Measurements from ENCODE around the gene ATP6AP2. TPM values are rescaled to one million over a fixed set of nuclear protein-coding genes. Genes with fewer than 3 reads are reported as not detected.
"Not testable (repeated sequence)": the region's sequence is repeated elsewhere in the genome, so short reads cannot be mapped to it uniquely, and the experiment has no call there.

Gene ATP6AP2
- total RNA-seq, 1 experiment from 2014 or later = 78.7 TPM

GRCh38 chrX:40570346-40571093 lies 10.2 kb upstream of the ATP6AP2 start:
- TF ChIP-seq ELF4 (CRISPR knock-in tag; IDR thresholded peaks at IDR 0.05; ENCODE audit: low read depth) (no peak), MAX (CRISPR knock-in tag; IDR thresholded peaks at IDR 0.05) (no peak), SMAD3 (CRISPR knock-in tag; IDR thresholded peaks at IDR 0.05; ENCODE audit: borderline replicate concordance) (no peak), ZNF425 (CRISPR knock-in tag; conservative IDR thresholded peaks at IDR 0.05) (no peak), JUN (CRISPR knock-in tag; IDR thresholded peaks at IDR 0.05) (no peak), TP53 (CRISPR knock-in tag; IDR thresholded peaks at IDR 0.05) (no peak), AFF4 (CRISPR knock-in tag; IDR thresholded peaks at IDR 0.05; ENCODE audit: borderline replicate concordance) (no peak), ZNF423 (CRISPR knock-in tag; IDR thresholded peaks at IDR 0.05) (no peak), NR1H2 (CRISPR knock-in tag; IDR thresholded peaks at IDR 0.05) (no peak), MLX (CRISPR knock-in tag; IDR thresholded peaks at IDR 0.05) (no peak), PRRX2 (CRISPR knock-in tag; IDR thresholded peaks at IDR 0.05) (no peak), ATF2 (CRISPR knock-in tag; IDR thresholded peaks at IDR 0.05; ENCODE audit: borderline replicate concordance, low read depth) (no peak), ZNF232 (CRISPR knock-in tag; IDR thresholded peaks at IDR 0.05) (no peak), EMX1 (CRISPR knock-in tag; IDR thresholded peaks at IDR 0.05) (no peak), SMAD4 (CRISPR knock-in tag; IDR thresholded peaks at IDR 0.05) (no peak), TEAD1 (CRISPR knock-in tag; IDR thresholded peaks at IDR 0.05) (no peak)
- Mint-ChIP-seq H3K27ac (no peak overlapping the region), H3K4me3 (peak overlapping the region; percentile 24; the same call in 1 of the 2 replicates), H3K36me3 (no peaks in the 10 kb centered on the region), H3K4me1 (peaks cover 11% of the 10 kb centered on the region), H3K27me3 (ENCODE audit: low read depth) (no peaks in the 10 kb centered on the region), H3K9me3 (no peaks in the 10 kb centered on the region)
- CTCF ChIA-PET = interaction anchor here (1.0 kb wide), 1 partner anchor 31 kb away, joined by 3 read pairs; no protein-coding TSS in a partner anchor
- no peak for DNase-seq (ENCODE audit: low spot score)
- POLR2A ChIA-PET = no interaction called here
- ATAC-seq = peak; percentile 48; the same call in 1 of the 2 replicates

GRCh38 chrX:40571164-40571563 lies 9.6 kb upstream of the ATP6AP2 start:
- ATAC-seq; H3K4me3 Mint-ChIP-seq; POLR2A ChIA-PET; DNase-seq (ENCODE audit: low spot score); H3K9me3 Mint-ChIP-seq; H3K27me3 Mint-ChIP-seq (ENCODE audit: low read depth); H3K27ac Mint-ChIP-seq; H3K36me3 Mint-ChIP-seq: not testable (repeated sequence)
- H3K4me1 Mint-ChIP-seq = peaks cover 11% of the 10 kb centered on the region
- CTCF ChIA-PET = interaction anchor here (1.0 kb wide), 1 partner anchor 32 kb away, joined by 3 read pairs; no protein-coding TSS in a partner anchor
